AG04450 (cell line): Measurements from ENCODE around the gene FNIP2. TPM values are rescaled to one million over a fixed set of nuclear protein-coding genes. Genes with fewer than 3 reads are reported as not detected.
"Not testable (repeated sequence)": the region's sequence is repeated elsewhere in the genome, so short reads cannot be mapped to it uniquely, and the experiment has no call there.

Experiments
- CTCF ChIA-PET: fragments of 300-600, 350-600 bp; formaldehyde crosslinking; extraction: SDS; loops from one replicate; lab custom pipeline; 2022; ENCODE audit warnings: antibody characterized with exemption, inconsistent platforms; lab: Charles Lee
- POLR2A ChIA-PET: fragments of 350-600 bp; formaldehyde crosslinking; extraction: SDS; loops from one replicate; lab custom pipeline; 2021; ENCODE audit warnings: antibody characterized with exemption, inconsistent platforms; lab: Yijun Ruan, JAX
- DNase-seq: peaks from one replicate; pipeline ENCODE4 v3.0.0-alpha.2; 2011; ENCODE audit warnings: low read depth, low spot score
- H3K27ac ChIP-seq: one replicate; pipeline ENCODE4 v1.5.1; 2012; ENCODE audit warnings: low read depth, low read length, control low read depth
- H3K27me3 ChIP-seq: one replicate; pipeline ENCODE4 v1.6.0; 2012; ENCODE audit warnings: low read length; ENCODE audit not compliant: control insufficient read depth, insufficient read depth
- H3K4me3 ChIP-seq: 2 replicates; pipeline ENCODE4 v1.5.1; 2011; ENCODE audit warnings: mild to moderate bottlenecking, low read depth, low read length, control low read depth
- H3K9me3 ChIP-seq: 2 replicates; pipeline ENCODE4 v1.5.1; 2012; ENCODE audit warnings: low read length; ENCODE audit not compliant: control insufficient read depth, insufficient read depth
- polyA plus RNA-seq: library from polyadenylated mRNA; depleted of rRNA; stranded (reverse); fragments of >200 nt; gene quantifications from 2 replicates; pipeline ENCODE4 v1.2.3, GENCODE V29; 2011
- TF ChIP-seq, protein P1 (sequence below): IDR thresholded peaks from 2 replicates; pipeline ENCODE4 v1.5.1; 2011; ENCODE audit warnings: low read depth, low read length, control low read depth, inconsistent platforms

The FNIP2 gene
- polyA plus RNA-seq, 1 experiment: 8.4 TPM

- ChIA-PET CTCF (interaction anchor here (0.7 kb wide), 1 partner anchor 218 kb away, joined by 3 read pairs; no protein-coding TSS in a partner anchor), POLR2A (no interaction called here)
- TF ChIP-seq, protein P1, sequence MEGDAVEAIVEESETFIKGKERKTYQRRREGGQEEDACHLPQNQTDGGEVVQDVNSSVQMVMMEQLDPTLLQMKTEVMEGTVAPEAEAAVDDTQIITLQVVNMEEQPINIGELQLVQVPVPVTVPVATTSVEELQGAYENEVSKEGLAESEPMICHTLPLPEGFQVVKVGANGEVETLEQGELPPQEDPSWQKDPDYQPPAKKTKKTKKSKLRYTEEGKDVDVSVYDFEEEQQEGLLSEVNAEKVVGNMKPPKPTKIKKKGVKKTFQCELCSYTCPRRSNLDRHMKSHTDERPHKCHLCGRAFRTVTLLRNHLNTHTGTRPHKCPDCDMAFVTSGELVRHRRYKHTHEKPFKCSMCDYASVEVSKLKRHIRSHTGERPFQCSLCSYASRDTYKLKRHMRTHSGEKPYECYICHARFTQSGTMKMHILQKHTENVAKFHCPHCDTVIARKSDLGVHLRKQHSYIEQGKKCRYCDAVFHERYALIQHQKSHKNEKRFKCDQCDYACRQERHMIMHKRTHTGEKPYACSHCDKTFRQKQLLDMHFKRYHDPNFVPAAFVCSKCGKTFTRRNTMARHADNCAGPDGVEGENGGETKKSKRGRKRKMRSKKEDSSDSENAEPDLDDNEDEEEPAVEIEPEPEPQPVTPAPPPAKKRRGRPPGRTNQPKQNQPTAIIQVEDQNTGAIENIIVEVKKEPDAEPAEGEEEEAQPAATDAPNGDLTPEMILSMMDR: no peak
- Histone ChIP-seq H3K4me3 (no peak overlapping the region), H3K27ac (no peak overlapping the region), H3K9me3 (no peaks in the 10 kb centered on the region), H3K27me3 (no peaks in the 10 kb centered on the region)
- no peak for DNase-seq
Measured at GRCh38 chr4:158802914-158803313, 34.1 kb downstream of the FNIP2 start.

DNA sequence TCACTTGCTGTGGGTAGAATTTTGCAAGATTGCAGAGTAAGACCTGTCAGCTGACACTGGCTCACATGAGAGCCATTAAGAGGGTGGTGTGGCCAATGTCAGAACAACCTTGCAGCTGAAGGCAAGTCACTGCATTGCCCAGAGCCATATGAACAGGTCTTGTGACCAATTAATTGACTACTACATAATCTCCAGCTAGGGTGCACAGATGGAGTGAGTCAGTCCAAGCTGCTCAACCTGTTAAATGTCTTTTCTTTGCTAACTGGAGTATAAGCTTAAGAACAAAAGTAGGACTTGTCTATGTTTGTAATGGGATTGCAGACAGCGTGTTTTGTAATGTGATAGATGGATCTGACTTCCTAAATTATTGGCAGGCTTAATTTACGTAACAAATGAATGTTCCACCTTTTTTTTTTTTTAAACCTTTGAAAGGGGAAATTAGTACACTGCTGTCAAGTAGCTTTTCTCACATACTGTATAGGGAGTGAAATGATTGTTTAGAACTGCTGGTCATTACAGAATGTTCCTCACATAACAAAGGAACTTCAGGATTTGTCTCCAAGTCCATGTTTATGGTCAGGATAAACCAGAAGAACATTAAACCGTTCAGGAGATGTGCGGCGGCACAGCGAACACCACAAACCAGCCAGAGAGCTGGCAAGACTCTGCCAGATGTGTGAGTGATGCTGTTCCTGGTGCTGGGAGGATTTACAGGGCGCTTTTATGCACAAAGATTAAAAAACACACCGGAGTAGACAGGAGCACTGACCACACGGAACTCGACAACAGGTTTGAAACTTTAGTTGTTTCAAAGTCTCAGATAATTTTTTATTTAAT lies 37.0 kb downstream of the FNIP2 start:
- no peak for DNase-seq
- H3K27ac ChIP-seq: no peak overlapping the region
- H3K9me3 ChIP-seq: no peaks in the 10 kb centered on the region
- ChIA-PET POLR2A (no interaction called here), CTCF (interaction anchor here (0.7 to 1.2 kb wide), 2 partner anchors 17 to 1593 kb away, joined by 3 read pairs; no protein-coding TSS in a partner anchor)
- TF ChIP-seq, protein P1: no peak
- H3K27me3 ChIP-seq: no peaks in the 10 kb centered on the region
- no peak overlapping the region for H3K4me3 ChIP-seq

DNA sequence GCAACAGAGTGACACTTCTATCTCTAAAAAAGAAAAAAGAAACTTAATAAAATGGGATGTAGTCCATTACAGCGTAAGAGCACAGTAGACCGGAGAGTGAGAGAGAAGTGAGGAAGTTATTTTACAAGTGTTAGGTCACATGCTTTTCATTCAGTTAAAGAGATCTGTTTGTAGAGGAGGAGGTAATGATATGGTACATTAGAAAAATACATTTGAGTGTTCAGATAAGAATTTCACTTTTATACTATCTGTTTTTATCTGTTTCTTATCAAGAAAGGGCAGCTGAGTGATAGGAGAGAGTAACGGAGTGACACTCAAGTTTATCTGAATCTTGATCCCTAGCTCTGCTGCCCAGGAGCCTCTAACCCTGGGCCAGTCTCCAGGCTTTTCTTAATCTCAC lies 38.9 kb downstream of the FNIP2 start:
- POLR2A ChIA-PET: no interaction called here
- no peak overlapping the region for H3K27ac ChIP-seq
- CTCF ChIA-PET: no interaction called here
- H3K9me3 ChIP-seq: no peaks in the 10 kb centered on the region
- no peak for DNase-seq
- TF ChIP-seq, protein P1: no peak
- H3K4me3 ChIP-seq: no peak overlapping the region
- no peaks in the 10 kb centered on the region for H3K27me3 ChIP-seq

DNA sequence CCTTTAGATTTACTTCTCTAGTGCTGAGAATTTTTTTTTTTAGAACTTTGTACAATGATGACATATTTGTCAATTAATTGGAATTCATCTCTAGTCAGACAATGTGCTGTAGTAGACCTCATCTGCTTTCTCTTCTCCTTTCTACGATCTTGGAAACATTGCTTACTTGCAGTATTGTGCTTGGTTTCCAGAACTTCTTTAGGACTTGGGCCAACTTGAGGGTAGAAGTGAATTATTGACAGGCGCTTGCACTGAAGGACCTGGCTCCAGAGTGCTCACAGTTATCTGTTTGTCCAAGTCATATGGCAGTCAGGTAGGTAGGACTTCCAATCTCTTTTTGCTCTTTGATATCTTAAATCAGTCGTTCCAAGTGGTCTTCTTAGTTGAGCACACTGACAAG lies 39.6 kb downstream of the FNIP2 start:
- ChIA-PET POLR2A (no interaction called here), CTCF (no interaction called here)
- H3K4me3 ChIP-seq: no peak overlapping the region
- no peak overlapping the region for H3K27ac ChIP-seq
- no peaks in the 10 kb centered on the region for H3K27me3 ChIP-seq
- no peaks in the 10 kb centered on the region for H3K9me3 ChIP-seq
- TF ChIP-seq, protein P1: no peak
- DNase-seq: no peak

- DNase-seq, POLR2A ChIA-PET, H3K4me3 ChIP-seq, CTCF ChIA-PET, H3K27ac ChIP-seq, H3K9me3 ChIP-seq, H3K27me3 ChIP-seq: not testable (repeated sequence)
Measured at GRCh38 chr4:158809208-158809607, 40.4 kb downstream of the FNIP2 start.
